Testis (tissue), 3 donors: ENCODE measurements around the gene DRC3. TPM values are rescaled to one million over a fixed set of nuclear protein-coding genes. Genes with fewer than 3 reads are reported as not detected.

Experiments used
- DNase-seq: peaks from one replicate; pipeline ENCODE4 v3.0.0-alpha.2; 2019
- H3K27ac ChIP-seq, 2 donors: fragments of 200-600 bp; sonication (generic); one replicate each; pipeline ENCODE4 v1.5.1; 2019
- H3K27me3 ChIP-seq: fragments of 200-600 bp; sonication (generic); one replicate; pipeline ENCODE4 v1.5.1; 2019
- H3K36me3 ChIP-seq: fragments of 200-600 bp; sonication (generic); one replicate; pipeline ENCODE4 v1.5.1; 2017; ENCODE audit warnings: low read depth; ENCODE audit errors: missing control alignments
- H3K4me1 ChIP-seq: fragments of 200-600 bp; sonication (generic); one replicate; pipeline ENCODE4 v1.5.1; 2019
- H3K4me3 ChIP-seq, 2 donors: fragments of 200-600 bp; sonication (generic); one replicate each; pipeline ENCODE4 v1.5.1; 2017 to 2019
- H3K9me3 ChIP-seq: fragments of 200-600 bp; sonication (generic); one replicate; pipeline ENCODE4 v1.5.1; 2017
- POLR2A ChIP-seq: fragments of 450-650 bp; IDR thresholded peaks from one replicate; pipeline ENCODE4 v1.6.1; 2017; ENCODE audit warnings: antibody characterized with exemption, mild to moderate bottlenecking, moderate library complexity
- WGBS, 2 donors: methylation state at CpG; one replicate each; pipeline ENCODE4 v1.1.5; 2018; 5-methylcytosine and 5-hydroxymethylcytosine counted together
- intact Hi-C: fragments of 100-400 bp; cut with DNase I; formaldehyde crosslinking; loops from one replicate; pipeline ENCODE4 v1.15.1; 2023; ENCODE audit warnings: low total_unique reads
- polyA plus RNA-seq: library from polyadenylated mRNA; stranded (reverse); fragments of 350-450 nt; fragmentation: Illumina TruSeq; extraction: RNeasy Lipid Tissue Mini Kit (QIAGEN cat#74804); gene quantifications from one replicate; pipeline ENCODE4 v1.2.3, GENCODE V29; 2014; ENCODE audit warnings: low read depth, low replicate concordance; ENCODE audit not compliant: insufficient read depth
- total RNA-seq, 2 donors: library from RNA; depleted of rRNA; stranded (reverse); fragments of >200 nt; gene quantifications; one replicate each; pipeline ENCODE4 v1.2.3, GENCODE V29; 2016
- TF ChIP-seq, protein P1 (sequence below), 3 experiments: fragments of 450-650 bp in 2 of 3; fragments of 200-600 bp in 1 of 3; sonication (generic) in 1 of 3; IDR thresholded peaks; one replicate each; pipeline ENCODE4 v1.5.1; 2016 to 2019; ENCODE audit warnings: antibody characterized with exemption in 3 of 3, mild to moderate bottlenecking in 2 of 3, moderate library complexity in 1 of 3

DRC3 gene
- total and polyA plus RNA-seq, 3 donors from 2014 or later, result 21.6 to 57.4 (median 22.1) TPM

- H3K36me3 ChIP-seq, result no peaks in the 10 kb centered on the region
- intact Hi-C loops, result loop anchor here (10.0 kb wide), 2 partner anchors 143 to 353 kb away; partner anchors contain the start of gene RAI1
- no peak for DNase-seq
- H3K4me3 ChIP-seq, result no peak overlapping the region
- H3K4me1 ChIP-seq, result peaks cover 24% of the 10 kb centered on the region
- TF ChIP-seq, protein P1, sequence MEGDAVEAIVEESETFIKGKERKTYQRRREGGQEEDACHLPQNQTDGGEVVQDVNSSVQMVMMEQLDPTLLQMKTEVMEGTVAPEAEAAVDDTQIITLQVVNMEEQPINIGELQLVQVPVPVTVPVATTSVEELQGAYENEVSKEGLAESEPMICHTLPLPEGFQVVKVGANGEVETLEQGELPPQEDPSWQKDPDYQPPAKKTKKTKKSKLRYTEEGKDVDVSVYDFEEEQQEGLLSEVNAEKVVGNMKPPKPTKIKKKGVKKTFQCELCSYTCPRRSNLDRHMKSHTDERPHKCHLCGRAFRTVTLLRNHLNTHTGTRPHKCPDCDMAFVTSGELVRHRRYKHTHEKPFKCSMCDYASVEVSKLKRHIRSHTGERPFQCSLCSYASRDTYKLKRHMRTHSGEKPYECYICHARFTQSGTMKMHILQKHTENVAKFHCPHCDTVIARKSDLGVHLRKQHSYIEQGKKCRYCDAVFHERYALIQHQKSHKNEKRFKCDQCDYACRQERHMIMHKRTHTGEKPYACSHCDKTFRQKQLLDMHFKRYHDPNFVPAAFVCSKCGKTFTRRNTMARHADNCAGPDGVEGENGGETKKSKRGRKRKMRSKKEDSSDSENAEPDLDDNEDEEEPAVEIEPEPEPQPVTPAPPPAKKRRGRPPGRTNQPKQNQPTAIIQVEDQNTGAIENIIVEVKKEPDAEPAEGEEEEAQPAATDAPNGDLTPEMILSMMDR (IDR thresholded peaks at IDR 0.05), result no peak
- no peak for TF ChIP-seq POLR2A
- H3K27me3 ChIP-seq, result no peaks in the 10 kb centered on the region
- H3K27ac ChIP-seq, result no peak overlapping the region
- H3K9me3 ChIP-seq, result no peaks in the 10 kb centered on the region
- 76 to 80% methylated on average over 6 of the region's 6 CpGs for WGBS, 2 donors
Observed at GRCh38 chr17:18037486-18037885, 64.8 kb downstream of the DRC3 start.

GRCh38 chr17:18038149-18038850 is 65.6 kb downstream of the DRC3 start:
- no peak for TF ChIP-seq POLR2A
- TF ChIP-seq, protein P1 (IDR thresholded peaks at IDR 0.05), result no peak
- Histone ChIP-seq H3K9me3 (no peaks in the 10 kb centered on the region), H3K27ac (peak overlapping the region; percentile 35 to 47), H3K4me1 (peaks cover 24% of the 10 kb centered on the region), H3K36me3 (no peaks in the 10 kb centered on the region), H3K4me3 (peak overlapping the region; percentile 75 to 83), H3K27me3 (no peaks in the 10 kb centered on the region)
- 5 to 8% methylated on average over 12 to 13 of the region's 13 CpGs for WGBS, 2 donors
- DNase-seq, result no peak
- intact Hi-C loops, result loop anchor here (10.0 kb wide), 2 partner anchors 143 to 353 kb away; partner anchors contain the start of gene RAI1

- H3K36me3 ChIP-seq, result no peaks in the 10 kb centered on the region
- intact Hi-C loops, result loop anchor here (10.0 kb wide), 2 partner anchors 144 to 354 kb away; partner anchors contain the start of gene RAI1
- 0 to 1% methylated on average over 3 to 67 of the region's 67 CpGs for WGBS, 2 donors
Observed at GRCh38 chr17:18038861-18039534, 66.3 kb downstream of the DRC3 start, which contains the start of the genes ATPAF2 and GID4. TSS of gene ATPAF2 (minus strand) at chr17:18039168. CDS start at chr17:18039013, 155 bp downstream. TSS of gene GID4 (plus strand) at chr17:18039408. CDS start at chr17:18039465, 57 bp downstream.

GRCh38 chr17:18039535-18040260 is 67.0 kb downstream of the DRC3 start:
- WGBS, 2 donors, result 0% methylated on average over 11 to 53 of the region's 81 CpGs

More at GRCh38 chr17:18038861-18039534, 66.3 kb downstream of the DRC3 start, which contains the start of the genes ATPAF2 and GID4:
- no peaks in the 10 kb centered on the region for H3K9me3 ChIP-seq
- DNase-seq, result peak; percentile 100
- peak within 1 kb of the TSS; percentile 75 to 83 for H3K4me3 ChIP-seq
- peaks cover 24% of the 10 kb centered on the region for H3K4me1 ChIP-seq
- H3K27me3 ChIP-seq, result no peaks in the 10 kb centered on the region
- TF ChIP-seq POLR2A, result no peak
- TF ChIP-seq, protein P1 (IDR thresholded peaks at IDR 0.05), result peak in 1 of 3 experiments; percentile 15
- peak within 1 kb of the TSS; percentile 82 to 83 for H3K27ac ChIP-seq

More at GRCh38 chr17:18039535-18040260, 67.0 kb downstream of the DRC3 start:
- Histone ChIP-seq H3K4me1 (peaks cover 24% of the 10 kb centered on the region), H3K36me3 (no peaks in the 10 kb centered on the region), H3K27me3 (no peaks in the 10 kb centered on the region), H3K4me3 (peak overlapping the region; percentile 75 to 83), H3K27ac (peak overlapping the region; percentile 82 to 83), H3K9me3 (no peaks in the 10 kb centered on the region)
- DNase-seq, result no peak
- intact Hi-C loops, result loop anchor here (10.0 kb wide), 2 partner anchors 145 to 355 kb away; partner anchors contain the start of gene RAI1
- TF ChIP-seq, protein P1 (IDR thresholded peaks at IDR 0.05), result no peak
- TF ChIP-seq POLR2A, result no peak
